Neural progenitor cell (in vitro differentiated cells): Measurements from ENCODE around the gene TLX1.

Experiments used
- CTCF ChIP-seq: fragments of 200-600 bp; sonication (generic); IDR thresholded peaks from 2 replicates; pipeline ENCODE4 v1.5.1; 2017; ENCODE audit warnings: antibody characterized with exemption, mild to moderate bottlenecking
- EZH2phosphoT487 ChIP-seq: fragments of 200-600 bp; sonication (generic); IDR thresholded peaks from 2 replicates; pipeline ENCODE4 v1.6.1; 2017; ENCODE audit warnings: antibody characterized with exemption

GRCh38 chr10:101145145-101145544 lies 14.0 kb downstream of the TLX1 start:
- TF ChIP-seq CTCF (no peak), EZH2phosphoT487 (no peak)
